H9 (cell line): ENCODE data around the gene KIF18B. TPM values are rescaled to one million over a fixed set of nuclear protein-coding genes. Genes with fewer than 3 reads are reported as not detected.

Experiments
- DNase-seq: peaks from one replicate; pipeline ENCODE4 v3.0.0-alpha.2; 2017
- H2AFZ ChIP-seq: one replicate; pipeline ENCODE4 v1.6.1; 2013; ENCODE audit warnings: mild to moderate bottlenecking, low read length, control low read depth, moderate library complexity
- H2AK5ac ChIP-seq: 2 replicates; pipeline ENCODE4 v1.6.1; 2013; ENCODE audit warnings: low read length, control low read depth, mixed read lengths; ENCODE audit not compliant: insufficient read length
- H2BK120ac ChIP-seq: one replicate; pipeline ENCODE4 v1.6.1; 2013; ENCODE audit warnings: low read depth, mild to moderate bottlenecking, low read length, control low read depth, inconsistent platforms; ENCODE audit not compliant: poor library complexity, severe bottlenecking
- H2BK12ac ChIP-seq: 2 replicates; pipeline ENCODE4 v1.6.1; 2013; ENCODE audit warnings: low read length, control low read depth, mixed read lengths, low read depth; ENCODE audit not compliant: insufficient read length
- H2BK15ac ChIP-seq: 2 replicates; pipeline ENCODE4 v1.6.1; 2013; ENCODE audit warnings: low read depth, low read length, control low read depth
- H2BK20ac ChIP-seq: one replicate; pipeline ENCODE4 v1.6.1; 2013; ENCODE audit warnings: low read depth, mild to moderate bottlenecking, low read length, control low read depth, inconsistent platforms; ENCODE audit not compliant: poor library complexity, severe bottlenecking
- H2BK5ac ChIP-seq: 2 replicates; pipeline ENCODE4 v1.6.1; 2013; ENCODE audit warnings: low read length, control low read depth, mixed read lengths; ENCODE audit not compliant: insufficient read length
- H3K14ac ChIP-seq: 2 replicates; pipeline ENCODE4 v1.6.1; 2013; ENCODE audit warnings: low read length, control low read depth; ENCODE audit not compliant: insufficient read depth
- H3K18ac ChIP-seq: 2 replicates; pipeline ENCODE4 v1.6.1; 2013; ENCODE audit warnings: low read depth, mild to moderate bottlenecking, mixed read lengths, low read length, control low read depth; ENCODE audit not compliant: insufficient read length
- H3K23ac ChIP-seq: 2 replicates; pipeline ENCODE4 v1.6.1; 2013; ENCODE audit warnings: low read length, control low read depth, mixed read lengths, low read depth; ENCODE audit not compliant: insufficient read length
- H3K23me2 ChIP-seq: 2 replicates; pipeline ENCODE4 v1.6.1; 2013; ENCODE audit warnings: low read depth, mild to moderate bottlenecking, mixed read lengths, low read length, control low read depth; ENCODE audit not compliant: insufficient read length, poor library complexity, severe bottlenecking
- H3K27ac ChIP-seq: 2 replicates; pipeline ENCODE4 v1.5.1; 2013; ENCODE audit warnings: low read length, control low read depth, mixed read lengths, low read depth; ENCODE audit not compliant: insufficient read length
- H3K27me3 ChIP-seq: 2 replicates; pipeline ENCODE4 v1.6.1; 2013; ENCODE audit warnings: low read length, control low read depth, inconsistent platforms; ENCODE audit not compliant: insufficient read depth
- H3K4ac ChIP-seq: 2 replicates; pipeline ENCODE4 v1.6.1; 2013; ENCODE audit warnings: low read depth, mild to moderate bottlenecking, control low read depth, inconsistent platforms, low read length, moderate library complexity
- H3K4me1 ChIP-seq: 2 replicates; pipeline ENCODE4 v1.6.1; 2013; ENCODE audit warnings: low read length, control low read depth, inconsistent platforms; ENCODE audit not compliant: insufficient read depth
- H3K4me2 ChIP-seq: 2 replicates; pipeline ENCODE4 v1.6.1; 2013; ENCODE audit warnings: low read length, control low read depth, mixed read lengths; ENCODE audit not compliant: insufficient read length, insufficient read depth
- H3K56ac ChIP-seq: 2 replicates; pipeline ENCODE4 v1.6.1; 2013; ENCODE audit warnings: low read depth, mild to moderate bottlenecking, mixed read lengths, low read length, control low read depth; ENCODE audit not compliant: insufficient read length
- H3K79me1 ChIP-seq: 2 replicates; pipeline ENCODE4 v1.6.1; 2013; ENCODE audit warnings: low read depth, mild to moderate bottlenecking, moderate library complexity, low read length, control low read depth, inconsistent platforms; ENCODE audit not compliant: insufficient read depth, poor library complexity, severe bottlenecking
- H3K79me2 ChIP-seq: 2 replicates; pipeline ENCODE4 v1.6.1; 2013; ENCODE audit warnings: low read length, control low read depth, inconsistent platforms; ENCODE audit not compliant: insufficient read depth
- H3K9ac ChIP-seq: 2 replicates; pipeline ENCODE4 v1.6.1; 2013; ENCODE audit warnings: low read length, control low read depth, mixed read lengths; ENCODE audit not compliant: insufficient read length; ENCODE audit errors: extremely low read depth
- H3K9me3 ChIP-seq: one replicate; pipeline ENCODE4 v1.6.1; 2013; ENCODE audit warnings: low read depth, low read length, inconsistent platforms; ENCODE audit not compliant: control insufficient read depth
- H3T11ph ChIP-seq: one replicate; pipeline ENCODE4 v1.6.1; 2013; ENCODE audit warnings: mild to moderate bottlenecking, low read length, control low read depth, inconsistent platforms
- H4K20me1 ChIP-seq: one replicate; pipeline ENCODE4 v1.6.1; 2013; ENCODE audit not compliant: control insufficient read depth, insufficient read length, insufficient read depth
- H4K5ac ChIP-seq: 2 replicates; pipeline ENCODE4 v1.6.1; 2013; ENCODE audit warnings: low read depth, mild to moderate bottlenecking, mixed read lengths, low read length, control low read depth; ENCODE audit not compliant: insufficient read length
- H4K8ac ChIP-seq: replicated peaks from 2 replicates; pipeline ENCODE4 v1.6.1; 2013; ENCODE audit warnings: low read length, control low read depth, mixed read lengths, low read depth; ENCODE audit not compliant: insufficient read length
- H4K91ac ChIP-seq: 2 replicates; pipeline ENCODE4 v1.6.1; 2013; ENCODE audit warnings: low read depth, mild to moderate bottlenecking, moderate library complexity, mixed read lengths, low read length, control low read depth; ENCODE audit not compliant: insufficient read length
- H3K27ac Mint-ChIP-seq, 3 experiments: 2 replicates in 2 of 3; 3 replicates in 1 of 3; pipeline ENCODE4 v1.8.0; 2020 to 2021; ENCODE audit warnings: mixed read lengths in 3 of 3, mild to moderate bottlenecking in 1 of 3, moderate library complexity in 1 of 3
- H3K27me3 Mint-ChIP-seq: 2 replicates; pipeline ENCODE4 v1.8.0; 2021; ENCODE audit warnings: low read depth, mild to moderate bottlenecking, moderate library complexity, mixed read lengths
- H3K36me3 Mint-ChIP-seq, 3 experiments: 2 replicates in 2 of 3; 3 replicates in 1 of 3; pipeline ENCODE4 v1.8.0; 2020 to 2021; ENCODE audit warnings: low read depth in 3 of 3, mixed read lengths in 3 of 3; ENCODE audit not compliant: insufficient read depth in 1 of 3
- H3K4me1 Mint-ChIP-seq, 2 experiments: 2 replicates each; pipeline ENCODE4 v1.8.0; 2020; ENCODE audit warnings: mixed read lengths in 2 of 2
- H3K4me3 Mint-ChIP-seq, 2 experiments: 2 replicates in 1 of 2; 3 replicates in 1 of 2; pipeline ENCODE4 v1.8.0; 2020 to 2021; ENCODE audit warnings: mild to moderate bottlenecking in 2 of 2, mixed read lengths in 2 of 2, moderate library complexity in 1 of 2
- H3K9me3 Mint-ChIP-seq, 2 experiments: 2 replicates in 1 of 2; 3 replicates in 1 of 2; pipeline ENCODE4 v1.8.0; 2020; ENCODE audit warnings: mild to moderate bottlenecking in 2 of 2, mixed read lengths in 2 of 2, moderate library complexity in 1 of 2
- CTCF ChIP-seq: fragments of 200-600 bp; sonication (generic); conservative IDR thresholded peaks from 3 replicates; pipeline ENCODE4 v1.8.0; 2021; ENCODE audit warnings: antibody characterized with exemption, mild to moderate bottlenecking
- WGBS: extraction: QIAGEN DNeasy Blood & Tissue Kit; methylation state at CpG from one replicate; pipeline ENCODE4 v1.1.7; 2013; ENCODE audit warnings: missing lambda C conversion rate, low lambda C conversion rate, mixed read lengths; ENCODE audit not compliant: insufficient read length; ENCODE audit errors: extremely low coverage; 5-methylcytosine and 5-hydroxymethylcytosine counted together
- total RNA-seq: library from RNA; stranded (reverse); gene quantifications from 2 replicates; pipeline ENCODE4 v1.2.1, GENCODE V29; 2021

Gene KIF18B
- total RNA-seq, 1 experiment from 2014 or later = 51.8 TPM

DNA sequence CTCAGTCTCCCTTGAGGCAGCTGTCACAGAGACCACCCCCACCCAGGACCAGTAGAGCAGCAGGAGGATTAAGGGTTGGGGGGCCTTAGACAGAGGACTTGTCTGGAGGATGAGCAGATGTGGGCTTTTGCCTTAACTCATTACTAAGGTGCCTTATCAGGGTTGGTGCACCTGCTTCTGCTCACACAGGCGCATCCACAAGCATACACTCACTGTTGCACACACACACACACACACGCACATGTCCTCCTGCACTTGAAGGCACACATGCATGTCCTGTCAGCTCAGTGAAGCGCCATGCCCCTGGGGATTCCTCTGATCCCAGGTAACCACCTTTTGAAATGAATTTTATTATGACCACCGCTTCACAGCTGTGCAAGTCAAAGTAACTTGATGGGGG is 33.4 kb downstream of the KIF18B start:
- no peaks in the 10 kb centered on the region for H3K79me1 ChIP-seq
- no peak overlapping the region for H4K8ac ChIP-seq
- Mint-ChIP-seq H3K36me3 (no peaks in the 10 kb centered on the region), H3K27ac (no peak overlapping the region; a peak in 1 of 7 replicates), H3K4me3 (no peak overlapping the region; a peak in 1 of 5 replicates), H3K27me3 (peaks cover 49% of the 10 kb centered on the region), H3K9me3 (no peaks in the 10 kb centered on the region), H3K4me1 (peaks cover 8 to 10% of the 10 kb centered on the region in 2 experiments; a peak in 3 of 4 replicates)
- H3K9me3 ChIP-seq = no peaks in the 10 kb centered on the region
- no peak overlapping the region for H3K18ac ChIP-seq
- peaks cover 2% of the 10 kb centered on the region; the same call in 1 of the 2 replicates for H3K4me1 ChIP-seq
- H2AFZ ChIP-seq = no peak overlapping the region
- H4K5ac ChIP-seq = no peak overlapping the region
- no peak overlapping the region for H3K14ac ChIP-seq
- H4K20me1 ChIP-seq = no peaks in the 10 kb centered on the region
- no peak overlapping the region for H3T11ph ChIP-seq
- H2AK5ac ChIP-seq = no peak overlapping the region
- H3K4ac ChIP-seq = no peak overlapping the region
- H3K9ac ChIP-seq = no peak overlapping the region
- H3K27me3 ChIP-seq = peaks cover 4% of the 10 kb centered on the region; the same call in 1 of the 2 replicates
- no peak overlapping the region for H3K4me2 ChIP-seq
- H3K79me2 ChIP-seq = no peaks in the 10 kb centered on the region
- H3K27ac ChIP-seq = no peak overlapping the region
- H3K56ac ChIP-seq = no peak overlapping the region
- H2BK20ac ChIP-seq = no peak overlapping the region
- H2BK120ac ChIP-seq = no peak overlapping the region
- peak; percentile 25 for DNase-seq
- no CpG with 5 or more reads among the region's 4 CpGs for WGBS
- TF ChIP-seq CTCF = no peak
- no peak overlapping the region for H2BK12ac ChIP-seq
- no peak overlapping the region for H3K23ac ChIP-seq
- H2BK5ac ChIP-seq = no peak overlapping the region
- H4K91ac ChIP-seq = no peak overlapping the region
- H3K23me2 ChIP-seq = peaks cover 6% of the 10 kb centered on the region
- H2BK15ac ChIP-seq = no peak overlapping the region
